ENCODE results near the gene RTTN. TPM values are rescaled to one million over a fixed set of nuclear protein-coding genes. Genes with fewer than 3 reads are reported as not detected.

Gene RTTN
- total and polyA plus RNA-seq, 10 of the 15 experiments (the other 5 are each of a cell fraction or from before 2014, with no cell fraction given): 9.4 to 36.6 (median 15.7) TPM

DNA sequence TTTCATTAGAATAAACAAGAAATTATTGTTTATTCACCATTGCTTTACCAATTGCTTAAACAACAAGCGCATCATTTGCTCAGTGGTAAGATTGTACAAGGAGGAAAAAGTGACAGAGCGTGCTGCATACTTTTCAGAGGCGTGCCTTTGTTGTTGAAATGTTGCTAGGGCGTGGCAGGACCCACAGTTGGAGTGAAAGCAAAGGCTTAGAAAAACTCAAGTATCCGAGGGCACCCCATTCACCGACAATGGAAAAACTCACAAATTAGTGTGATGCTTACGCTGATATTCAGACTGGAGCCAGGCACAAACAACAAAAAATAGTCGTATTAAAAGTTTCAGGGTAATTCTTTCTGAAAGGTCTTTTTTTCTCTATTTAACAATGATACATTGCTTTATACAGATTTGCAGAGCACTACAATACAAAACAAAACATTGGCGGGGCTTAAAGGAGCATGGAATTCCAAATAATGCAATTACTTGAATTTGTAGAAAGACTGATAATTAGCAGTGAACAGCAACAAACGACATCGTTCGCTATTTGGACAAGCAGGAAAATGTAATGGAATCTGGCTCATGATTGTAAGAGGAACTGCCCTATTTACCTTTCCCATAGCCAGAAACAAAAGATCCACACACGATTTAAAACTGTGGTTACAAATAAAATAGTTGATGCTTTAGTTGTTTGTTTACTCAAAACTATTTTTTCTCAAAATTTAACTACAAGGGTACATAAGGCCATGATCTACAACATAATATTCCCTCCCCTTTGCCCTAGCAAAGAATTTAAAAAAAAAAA lies 37.8 kb upstream of the RTTN start:
- no peaks in the 10 kb centered on the region for H3K79me2 ChIP-seq (ENCODE audit: control insufficient read depth, insufficient read depth, low read length)
- no peak overlapping the region for H3K27ac ChIP-seq (ENCODE audit: control insufficient read depth, insufficient read depth)
- H2AFZ ChIP-seq (ENCODE audit: control insufficient read depth, low read depth, low read length): no peak overlapping the region
- DNase-seq (ENCODE audit: low read depth, low spot score) (no peak), FAIRE-seq (no peak), ATAC-seq (no peak)
- H3K27me3 ChIP-seq (replicated peaks in 1 of 2; ENCODE audit: control insufficient read depth in 2 of 2, insufficient read depth in 2 of 2, low read length in 1 of 2): no peaks in the 10 kb centered on the region
- H3K9me3 ChIP-seq (replicated peaks; ENCODE audit: control insufficient read depth, insufficient read depth, low read length): no peaks in the 10 kb centered on the region
- no peaks in the 10 kb centered on the region for H4K20me1 ChIP-seq (ENCODE audit: control insufficient read depth, insufficient read depth)
- H3K36me3 ChIP-seq (ENCODE audit: control insufficient read depth in 2 of 2, insufficient read depth in 2 of 2, low read length in 1 of 2): no peaks in the 10 kb centered on the region
- H3K9ac ChIP-seq (ENCODE audit: control insufficient read depth, insufficient read depth, low read length): no peak overlapping the region
- BruUV-seq (replicated peaks): no TSS peak
- no peaks in the 10 kb centered on the region for H3K4me1 ChIP-seq (ENCODE audit: control insufficient read depth, insufficient read depth, low read length)
- RAD21 ChIA-PET (ENCODE audit: unreplicated experiment): no interaction called here
- 69% methylated on average over 13 of the region's 13 CpGs for WGBS (ENCODE audit: insufficient coverage, insufficient replicate concordance, low lambda C conversion rate, missing lambda C conversion rate)
- H3K4me3 ChIP-seq: no peak overlapping the region
- intact Hi-C loops (cut with micrococcal nuclease; ENCODE audit: unreplicated experiment) (no loop called here), in situ Hi-C loops (cut with MboI) (no loop called here)
- no peak overlapping the region for H3K4me2 ChIP-seq (ENCODE audit: control insufficient read depth, insufficient read depth)
- POLR2A ChIA-PET: no interaction called here
- SMC1A ChIA-PET (ENCODE audit: uncharacterized antibody, unreplicated experiment): no interaction called here
- CTCF ChIA-PET: no interaction called here
- no peak for TF ChIP-seq RB1 (IDR thresholded peaks at IDR 0.05; ENCODE audit: borderline replicate concordance)
- TF ChIP-seq CHD1 (IDR thresholded peaks at IDR 0.05; ENCODE audit: low read depth, low read length): no peak
- TF ChIP-seq, protein P1, sequence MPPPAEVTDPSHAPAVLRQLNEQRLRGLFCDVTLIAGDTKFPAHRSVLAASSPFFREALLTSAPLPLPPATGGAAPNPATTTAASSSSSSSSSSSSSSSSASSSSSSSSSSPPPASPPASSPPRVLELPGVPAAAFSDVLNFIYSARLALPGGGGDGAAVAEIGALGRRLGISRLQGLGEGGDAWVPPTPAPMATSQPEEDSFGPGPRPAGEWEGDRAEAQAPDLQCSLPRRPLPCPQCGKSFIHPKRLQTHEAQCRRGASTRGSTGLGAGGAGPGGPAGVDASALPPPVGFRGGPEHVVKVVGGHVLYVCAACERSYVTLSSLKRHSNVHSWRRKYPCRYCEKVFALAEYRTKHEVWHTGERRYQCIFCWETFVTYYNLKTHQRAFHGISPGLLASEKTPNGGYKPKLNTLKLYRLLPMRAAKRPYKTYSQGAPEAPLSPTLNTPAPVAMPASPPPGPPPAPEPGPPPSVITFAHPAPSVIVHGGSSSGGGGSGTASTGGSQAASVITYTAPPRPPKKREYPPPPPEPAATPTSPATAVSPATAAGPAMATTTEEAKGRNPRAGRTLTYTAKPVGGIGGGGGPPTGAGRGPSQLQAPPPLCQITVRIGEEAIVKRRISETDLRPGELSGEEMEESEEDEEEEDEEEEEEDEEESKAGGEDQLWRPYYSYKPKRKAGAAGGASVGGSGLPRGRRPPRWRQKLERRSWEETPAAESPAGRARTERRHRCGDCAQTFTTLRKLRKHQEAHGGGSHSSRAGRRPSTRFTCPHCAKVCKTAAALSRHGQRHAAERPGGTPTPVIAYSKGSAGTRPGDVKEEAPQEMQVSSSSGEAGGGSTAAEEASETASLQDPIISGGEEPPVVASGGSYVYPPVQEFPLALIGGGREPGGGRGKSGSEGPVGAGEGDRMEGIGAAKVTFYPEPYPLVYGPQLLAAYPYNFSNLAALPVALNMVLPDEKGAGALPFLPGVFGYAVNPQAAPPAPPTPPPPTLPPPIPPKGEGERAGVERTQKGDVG (CRISPR knock-in tag; IDR thresholded peaks at IDR 0.05): no peak
- no peak for TF ChIP-seq BCL11A (IDR thresholded peaks at IDR 0.05; ENCODE audit: low read depth, low read length)
- no peak for TF ChIP-seq TARDBP (IDR thresholded peaks at IDR 0.05; ENCODE audit: borderline replicate concordance)
- TF ChIP-seq TAF1 (IDR thresholded peaks at IDR 0.05; ENCODE audit: borderline replicate concordance, low read depth, low read length): no peak
- TF ChIP-seq, protein P2, sequence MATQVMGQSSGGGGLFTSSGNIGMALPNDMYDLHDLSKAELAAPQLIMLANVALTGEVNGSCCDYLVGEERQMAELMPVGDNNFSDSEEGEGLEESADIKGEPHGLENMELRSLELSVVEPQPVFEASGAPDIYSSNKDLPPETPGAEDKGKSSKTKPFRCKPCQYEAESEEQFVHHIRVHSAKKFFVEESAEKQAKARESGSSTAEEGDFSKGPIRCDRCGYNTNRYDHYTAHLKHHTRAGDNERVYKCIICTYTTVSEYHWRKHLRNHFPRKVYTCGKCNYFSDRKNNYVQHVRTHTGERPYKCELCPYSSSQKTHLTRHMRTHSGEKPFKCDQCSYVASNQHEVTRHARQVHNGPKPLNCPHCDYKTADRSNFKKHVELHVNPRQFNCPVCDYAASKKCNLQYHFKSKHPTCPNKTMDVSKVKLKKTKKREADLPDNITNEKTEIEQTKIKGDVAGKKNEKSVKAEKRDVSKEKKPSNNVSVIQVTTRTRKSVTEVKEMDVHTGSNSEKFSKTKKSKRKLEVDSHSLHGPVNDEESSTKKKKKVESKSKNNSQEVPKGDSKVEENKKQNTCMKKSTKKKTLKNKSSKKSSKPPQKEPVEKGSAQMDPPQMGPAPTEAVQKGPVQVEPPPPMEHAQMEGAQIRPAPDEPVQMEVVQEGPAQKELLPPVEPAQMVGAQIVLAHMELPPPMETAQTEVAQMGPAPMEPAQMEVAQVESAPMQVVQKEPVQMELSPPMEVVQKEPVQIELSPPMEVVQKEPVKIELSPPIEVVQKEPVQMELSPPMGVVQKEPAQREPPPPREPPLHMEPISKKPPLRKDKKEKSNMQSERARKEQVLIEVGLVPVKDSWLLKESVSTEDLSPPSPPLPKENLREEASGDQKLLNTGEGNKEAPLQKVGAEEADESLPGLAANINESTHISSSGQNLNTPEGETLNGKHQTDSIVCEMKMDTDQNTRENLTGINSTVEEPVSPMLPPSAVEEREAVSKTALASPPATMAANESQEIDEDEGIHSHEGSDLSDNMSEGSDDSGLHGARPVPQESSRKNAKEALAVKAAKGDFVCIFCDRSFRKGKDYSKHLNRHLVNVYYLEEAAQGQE (IDR thresholded peaks at IDR 0.05; ENCODE audit: low read depth, low read length): no peak
- TF ChIP-seq, protein P3, sequence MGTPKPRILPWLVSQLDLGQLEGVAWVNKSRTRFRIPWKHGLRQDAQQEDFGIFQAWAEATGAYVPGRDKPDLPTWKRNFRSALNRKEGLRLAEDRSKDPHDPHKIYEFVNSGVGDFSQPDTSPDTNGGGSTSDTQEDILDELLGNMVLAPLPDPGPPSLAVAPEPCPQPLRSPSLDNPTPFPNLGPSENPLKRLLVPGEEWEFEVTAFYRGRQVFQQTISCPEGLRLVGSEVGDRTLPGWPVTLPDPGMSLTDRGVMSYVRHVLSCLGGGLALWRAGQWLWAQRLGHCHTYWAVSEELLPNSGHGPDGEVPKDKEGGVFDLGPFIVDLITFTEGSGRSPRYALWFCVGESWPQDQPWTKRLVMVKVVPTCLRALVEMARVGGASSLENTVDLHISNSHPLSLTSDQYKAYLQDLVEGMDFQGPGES (IDR thresholded peaks at IDR 0.05): no peak
- TF ChIP-seq, protein P4, sequence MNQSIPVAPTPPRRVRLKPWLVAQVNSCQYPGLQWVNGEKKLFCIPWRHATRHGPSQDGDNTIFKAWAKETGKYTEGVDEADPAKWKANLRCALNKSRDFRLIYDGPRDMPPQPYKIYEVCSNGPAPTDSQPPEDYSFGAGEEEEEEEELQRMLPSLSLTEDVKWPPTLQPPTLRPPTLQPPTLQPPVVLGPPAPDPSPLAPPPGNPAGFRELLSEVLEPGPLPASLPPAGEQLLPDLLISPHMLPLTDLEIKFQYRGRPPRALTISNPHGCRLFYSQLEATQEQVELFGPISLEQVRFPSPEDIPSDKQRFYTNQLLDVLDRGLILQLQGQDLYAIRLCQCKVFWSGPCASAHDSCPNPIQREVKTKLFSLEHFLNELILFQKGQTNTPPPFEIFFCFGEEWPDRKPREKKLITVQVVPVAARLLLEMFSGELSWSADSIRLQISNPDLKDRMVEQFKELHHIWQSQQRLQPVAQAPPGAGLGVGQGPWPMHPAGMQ (IDR thresholded peaks at IDR 0.05; ENCODE audit: borderline replicate concordance): no peak
- TF ChIP-seq, protein P5, sequence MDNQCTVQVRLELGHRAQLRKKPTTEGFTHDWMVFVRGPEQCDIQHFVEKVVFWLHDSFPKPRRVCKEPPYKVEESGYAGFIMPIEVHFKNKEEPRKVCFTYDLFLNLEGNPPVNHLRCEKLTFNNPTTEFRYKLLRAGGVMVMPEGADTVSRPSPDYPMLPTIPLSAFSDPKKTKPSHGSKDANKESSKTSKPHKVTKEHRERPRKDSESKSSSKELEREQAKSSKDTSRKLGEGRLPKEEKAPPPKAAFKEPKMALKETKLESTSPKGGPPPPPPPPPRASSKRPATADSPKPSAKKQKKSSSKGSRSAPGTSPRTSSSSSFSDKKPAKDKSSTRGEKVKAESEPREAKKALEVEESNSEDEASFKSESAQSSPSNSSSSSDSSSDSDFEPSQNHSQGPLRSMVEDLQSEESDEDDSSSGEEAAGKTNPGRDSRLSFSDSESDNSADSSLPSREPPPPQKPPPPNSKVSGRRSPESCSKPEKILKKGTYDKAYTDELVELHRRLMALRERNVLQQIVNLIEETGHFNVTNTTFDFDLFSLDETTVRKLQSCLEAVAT (IDR thresholded peaks at IDR 0.05): no peak
